CD4-positive, alpha-beta T cell treated with Interleukin-21 for 1 hour (primary cell): Measurements from ENCODE around the gene PPP1R13L.
"Not testable (repeated sequence)": the region's sequence is repeated elsewhere in the genome, so short reads cannot be mapped to it uniquely, and the experiment has no call there.

Experiments used
- DNase-seq: peaks from one replicate; pipeline ENCODE4 v3.0.0-alpha.2; 2020

The PPP1R13L gene

GRCh38 chr19:45404557-45405434 is at the start of gene PPP1R13L:
PPP1R13L (minus strand) TSS chr19:45405069; CDS start chr19:45398318, 6,751 bp downstream.
- peak; percentile 57 for DNase-seq

GRCh38 chr19:45451850-45452387 is 47.0 kb upstream of the PPP1R13L start:
- DNase-seq, result no peak

GRCh38 chr19:45451131-45451849 is 46.4 kb upstream of the PPP1R13L start:
- DNase-seq, result peak; percentile 86

GRCh38 chr19:45450012-45450333 is 45.1 kb upstream of the PPP1R13L start:
- DNase-seq, result peak; percentile 86

GRCh38 chr19:45448887-45449299 is 44.0 kb upstream of the PPP1R13L start:
- DNase-seq, result no peak

GRCh38 chr19:45448425-45448756 is 43.5 kb upstream of the PPP1R13L start:
- no peak for DNase-seq

GRCh38 chr19:45446944-45447343 is 42.1 kb upstream of the PPP1R13L start:
- no peak for DNase-seq

- DNase-seq, result peak; percentile 56
Measured at GRCh38 chr19:45446295-45446694, 41.4 kb upstream of the PPP1R13L start.

- no peak for DNase-seq
Measured at GRCh38 chr19:45445139-45445538, 40.3 kb upstream of the PPP1R13L start.

GRCh38 chr19:45444318-45445041 is 39.6 kb upstream of the PPP1R13L start:
- peak; percentile 92 for DNase-seq

- DNase-seq, result peak; percentile 68
Measured at GRCh38 chr19:45443462-45444317, 38.8 kb upstream of the PPP1R13L start.

- peak; percentile 74 for DNase-seq
Measured at GRCh38 chr19:45442778-45443461, 38.1 kb upstream of the PPP1R13L start.

GRCh38 chr19:45442408-45442777 is 37.5 kb upstream of the PPP1R13L start:
- no peak for DNase-seq

- no peak for DNase-seq
Measured at GRCh38 chr19:45440873-45441654, 36.2 kb upstream of the PPP1R13L start.

- DNase-seq, result no peak
Measured at GRCh38 chr19:45440259-45440638, 35.4 kb upstream of the PPP1R13L start.

- DNase-seq, result peak; percentile 90
Measured at GRCh38 chr19:45439569-45440258, 34.8 kb upstream of the PPP1R13L start.

- DNase-seq, result no peak
Measured at GRCh38 chr19:45439190-45439568, 34.3 kb upstream of the PPP1R13L start.

GRCh38 chr19:45437328-45437727 is 32.5 kb upstream of the PPP1R13L start:
- DNase-seq, result no peak

- DNase-seq, result not testable (repeated sequence)
Measured at GRCh38 chr19:45432543-45432942, 27.7 kb upstream of the PPP1R13L start.

- not testable (repeated sequence) for DNase-seq
Measured at GRCh38 chr19:45431008-45431407, 26.1 kb upstream of the PPP1R13L start.
